Mesenchymal stem cell (in vitro differentiated cells and primary cell): ENCODE results near the gene CLDN2.

Source experiments
- DNase-seq: peaks from one replicate; pipeline ENCODE4 v3.0.0-alpha.2; 2013
- H2AFZ ChIP-seq: one replicate; pipeline ENCODE4 v1.6.1; 2013; ENCODE audit warnings: low read depth, mild to moderate bottlenecking, control low read depth, inconsistent platforms, low read length, moderate library complexity
- H2AK5ac ChIP-seq: 2 replicates; pipeline ENCODE4 v1.6.1; 2013; ENCODE audit warnings: low read length, moderate library complexity, mild to moderate bottlenecking, inconsistent platforms; ENCODE audit not compliant: severe bottlenecking
- H2BK120ac ChIP-seq: one replicate; pipeline ENCODE4 v1.6.1; 2013; ENCODE audit warnings: low read depth, mild to moderate bottlenecking, inconsistent platforms, low read length, moderate library complexity
- H2BK12ac ChIP-seq, 2 experiments: one replicate each; pipeline ENCODE4 v1.6.1; 2013; ENCODE audit warnings: inconsistent platforms in 2 of 2, low read length in 2 of 2, mild to moderate bottlenecking in 2 of 2, moderate library complexity in 2 of 2, control low read depth in 1 of 2
- H2BK15ac ChIP-seq: one replicate; pipeline ENCODE4 v1.6.1; 2013; ENCODE audit warnings: mild to moderate bottlenecking, low read depth, inconsistent platforms; ENCODE audit not compliant: poor library complexity, severe bottlenecking
- H2BK5ac ChIP-seq: 2 replicates; pipeline ENCODE4 v1.6.1; 2013; ENCODE audit warnings: low read depth, mild to moderate bottlenecking, low read length, control low read depth, inconsistent platforms; ENCODE audit not compliant: poor library complexity, severe bottlenecking
- H3K14ac ChIP-seq, 2 experiments: one replicate each; pipeline ENCODE4 v1.6.1; 2013; ENCODE audit warnings: inconsistent platforms in 2 of 2, low read length in 2 of 2, control low read depth in 1 of 2, mild to moderate bottlenecking in 1 of 2, moderate library complexity in 1 of 2
- H3K18ac ChIP-seq, 2 experiments: one replicate each; pipeline ENCODE4 v1.6.1; 2013; ENCODE audit warnings: inconsistent platforms in 2 of 2, low read length in 2 of 2, control low read depth in 1 of 2, low read depth in 1 of 2, mild to moderate bottlenecking in 1 of 2
- H3K23ac ChIP-seq, 2 experiments: one replicate each; pipeline ENCODE4 v1.6.1; 2013; ENCODE audit warnings: inconsistent platforms in 2 of 2, low read length in 2 of 2, mild to moderate bottlenecking in 2 of 2, moderate library complexity in 2 of 2, control low read depth in 1 of 2
- H3K27ac ChIP-seq: 2 replicates; pipeline ENCODE4 v1.5.1; 2013; ENCODE audit warnings: mild to moderate bottlenecking, moderate library complexity, low read length, control low read depth, inconsistent platforms; ENCODE audit not compliant: poor library complexity, severe bottlenecking
- H3K27me3 ChIP-seq, 2 experiments: 2 replicates each; pipeline versions ENCODE4 v1.6.1 to v1.7.0; 2013; ENCODE audit warnings: low read length in 2 of 2, mild to moderate bottlenecking in 2 of 2, moderate library complexity in 2 of 2, control low read depth in 1 of 2, inconsistent platforms in 1 of 2; ENCODE audit not compliant: control insufficient read depth in 1 of 2, insufficient read depth in 1 of 2
- H3K36me3 ChIP-seq, 2 experiments: 2 replicates each; pipeline versions ENCODE4 v1.6.1 to v1.7.0; 2013; ENCODE audit warnings: low read length in 2 of 2, control low read depth in 1 of 2, inconsistent platforms in 1 of 2, low read depth in 1 of 2, mild to moderate bottlenecking in 1 of 2; ENCODE audit not compliant: insufficient read depth in 2 of 2, control insufficient read depth in 1 of 2
- H3K4ac ChIP-seq, 2 experiments: one replicate each; pipeline ENCODE4 v1.6.1; 2013; ENCODE audit warnings: inconsistent platforms in 2 of 2, low read length in 2 of 2, mild to moderate bottlenecking in 2 of 2, moderate library complexity in 2 of 2, control low read depth in 1 of 2, low read depth in 1 of 2
- H3K4me1 ChIP-seq: 2 replicates; pipeline ENCODE4 v1.6.1; 2013; ENCODE audit warnings: low read depth, low read length, control low read depth; ENCODE audit not compliant: control insufficient read depth, insufficient read depth
- H3K4me2 ChIP-seq: 2 replicates; pipeline ENCODE4 v1.6.1; 2013; ENCODE audit warnings: low read length, mild to moderate bottlenecking, inconsistent platforms; ENCODE audit not compliant: poor library complexity, severe bottlenecking
- H3K4me3 ChIP-seq, 2 experiments: 2 replicates each; pipeline versions ENCODE4 v1.5.1 to v1.7.0; 2013; ENCODE audit warnings: low read length in 2 of 2, mild to moderate bottlenecking in 2 of 2, control low read depth in 1 of 2, low read depth in 1 of 2; ENCODE audit not compliant: insufficient read depth in 1 of 2
- H3K79me1 ChIP-seq: replicated peaks from 2 replicates; pipeline ENCODE4 v1.6.1; 2013; ENCODE audit warnings: mild to moderate bottlenecking, control low read depth, low read length, inconsistent platforms; ENCODE audit not compliant: poor library complexity, severe bottlenecking
- H3K9ac ChIP-seq: 2 replicates; pipeline ENCODE4 v1.7.0; 2013; ENCODE audit warnings: mild to moderate bottlenecking, low read length, moderate library complexity
- H3K9me3 ChIP-seq: 2 replicates; pipeline ENCODE4 v1.7.0; 2013; ENCODE audit warnings: mild to moderate bottlenecking, low read length; ENCODE audit not compliant: control insufficient read depth
- H4K8ac ChIP-seq: one replicate; pipeline ENCODE4 v1.6.1; 2013; ENCODE audit warnings: inconsistent platforms, mild to moderate bottlenecking, low read length, moderate library complexity
- H4K91ac ChIP-seq: one replicate; pipeline ENCODE4 v1.6.1; 2013; ENCODE audit warnings: mild to moderate bottlenecking, low read length, inconsistent platforms
- WGBS: methylation state at CpG from one replicate; pipeline ENCODE4 v1.1.7; 2013; ENCODE audit warnings: mixed read lengths; 5-methylcytosine and 5-hydroxymethylcytosine counted together

Gene CLDN2

GRCh38 chrX:106952988-106953387 lies 32.8 kb downstream of the CLDN2 start:
- no peak overlapping the region for H3K9ac ChIP-seq
- no peak overlapping the region for H3K4ac ChIP-seq
- no peak overlapping the region for H4K8ac ChIP-seq
- H3K27me3 ChIP-seq, result peaks cover 0 to 33% of the 10 kb centered on the region in 2 experiments
- H3K18ac ChIP-seq, result no peak overlapping the region
- H3K27ac ChIP-seq, result no peak overlapping the region
- H3K4me2 ChIP-seq, result no peak overlapping the region
- no peak overlapping the region for H2BK120ac ChIP-seq
- no peak overlapping the region for H2BK5ac ChIP-seq
- H3K36me3 ChIP-seq, result peaks cover 0 to 22% of the 10 kb centered on the region in 2 experiments
- H4K91ac ChIP-seq, result no peak overlapping the region
- peaks cover 4% of the 10 kb centered on the region for H3K79me1 ChIP-seq
- no peak overlapping the region for H2AK5ac ChIP-seq
- no peak overlapping the region for H2BK15ac ChIP-seq
- peak; percentile 19 for DNase-seq
- no peak overlapping the region for H3K4me3 ChIP-seq
- H3K4me1 ChIP-seq, result peaks cover 4% of the 10 kb centered on the region
- H3K14ac ChIP-seq, result no peak overlapping the region
- no CpG with 5 or more reads among the region's 1 CpG for WGBS
- H2AFZ ChIP-seq, result no peak overlapping the region
- no peaks in the 10 kb centered on the region for H3K9me3 ChIP-seq
- no peak overlapping the region for H3K23ac ChIP-seq
- no peak overlapping the region for H2BK12ac ChIP-seq

- Histone ChIP-seq H3K9ac (no peak overlapping the region), H3K23ac (no peak overlapping the region), H4K91ac (no peak overlapping the region), H3K18ac (no peak overlapping the region), H3K79me1 (peaks cover 4% of the 10 kb centered on the region), H2BK120ac (no peak overlapping the region), H2BK15ac (no peak overlapping the region), H2BK5ac (no peak overlapping the region), H4K8ac (no peak overlapping the region), H3K4ac (no peak overlapping the region), H3K4me2 (no peak overlapping the region), H3K4me1 (peaks cover 4% of the 10 kb centered on the region), H3K27ac (no peak overlapping the region), H2BK12ac (no peak overlapping the region), H3K14ac (no peak overlapping the region), H3K9me3 (no peaks in the 10 kb centered on the region), H2AFZ (no peak overlapping the region), H3K4me3 (no peak overlapping the region), H3K36me3 (peaks cover 0 to 24% of the 10 kb centered on the region in 2 experiments), H3K27me3 (peaks cover 0 to 33% of the 10 kb centered on the region in 2 experiments), H2AK5ac (no peak overlapping the region)
- WGBS, result 100% methylated on average over 3 of the region's 4 CpGs
- no peak for DNase-seq
Measured at GRCh38 chrX:106954041-106954440, 33.8 kb downstream of the CLDN2 start.

DNA sequence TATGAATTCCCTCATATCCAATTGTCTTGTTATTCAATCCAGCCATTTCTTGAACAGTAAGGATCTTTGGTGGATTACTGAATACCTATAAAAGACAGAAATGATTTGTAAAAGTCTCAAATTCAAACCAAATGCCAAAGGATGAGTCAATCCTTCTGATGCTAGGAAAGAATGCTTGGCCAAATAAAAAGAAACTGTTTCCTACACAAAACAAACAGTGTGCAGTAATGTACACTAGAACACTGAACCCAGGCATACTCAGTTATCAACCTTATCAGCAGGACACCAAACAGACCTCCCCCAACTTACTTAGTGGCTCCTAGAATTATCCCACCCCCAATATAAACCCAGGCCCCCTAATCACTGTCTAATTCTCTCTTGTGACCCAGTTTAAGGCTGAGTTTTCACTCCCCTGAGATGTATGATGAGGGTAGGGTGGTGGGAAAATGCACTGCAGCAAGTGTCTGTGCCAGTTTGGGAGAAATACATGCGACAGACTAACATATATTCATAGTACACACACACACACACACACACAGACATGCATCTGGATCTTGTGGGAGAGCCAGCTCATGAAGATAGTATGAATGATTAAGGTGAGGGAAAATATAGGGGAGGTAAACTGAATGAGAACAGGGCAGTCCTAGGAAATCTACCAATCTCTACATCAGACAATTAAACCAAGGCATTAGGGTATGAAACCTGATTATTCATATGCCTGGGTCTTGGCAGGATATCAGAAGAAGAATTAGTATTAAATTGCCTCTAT lies 35.0 kb downstream of the CLDN2 start:
- no peak overlapping the region for H3K4me2 ChIP-seq
- H3K18ac ChIP-seq, result no peak overlapping the region
- no peak overlapping the region for H4K91ac ChIP-seq
- H2BK5ac ChIP-seq, result no peak overlapping the region
- no peak overlapping the region for H2BK12ac ChIP-seq
- H3K23ac ChIP-seq, result no peak overlapping the region
- no peak for DNase-seq
- peaks cover 4% of the 10 kb centered on the region for H3K4me1 ChIP-seq
- no peak overlapping the region for H3K4ac ChIP-seq
- H2AFZ ChIP-seq, result no peak overlapping the region
- peaks cover 0 to 25% of the 10 kb centered on the region in 2 experiments for H3K27me3 ChIP-seq
- no peak overlapping the region for H4K8ac ChIP-seq
- no peak overlapping the region for H3K14ac ChIP-seq
- no peak overlapping the region for H2BK15ac ChIP-seq
- H2BK120ac ChIP-seq, result no peak overlapping the region
- peak overlapping the region; percentile 5 for H3K9ac ChIP-seq
- no CpG with 5 or more reads among the region's 1 CpG for WGBS
- H2AK5ac ChIP-seq, result no peak overlapping the region
- H3K79me1 ChIP-seq, result peaks cover 4% of the 10 kb centered on the region
- peaks cover 0 to 20% of the 10 kb centered on the region in 2 experiments for H3K36me3 ChIP-seq
- H3K9me3 ChIP-seq, result no peaks in the 10 kb centered on the region
- peak overlapping the region; percentile 65 for H3K27ac ChIP-seq
- no peak overlapping the region for H3K4me3 ChIP-seq

DNA sequence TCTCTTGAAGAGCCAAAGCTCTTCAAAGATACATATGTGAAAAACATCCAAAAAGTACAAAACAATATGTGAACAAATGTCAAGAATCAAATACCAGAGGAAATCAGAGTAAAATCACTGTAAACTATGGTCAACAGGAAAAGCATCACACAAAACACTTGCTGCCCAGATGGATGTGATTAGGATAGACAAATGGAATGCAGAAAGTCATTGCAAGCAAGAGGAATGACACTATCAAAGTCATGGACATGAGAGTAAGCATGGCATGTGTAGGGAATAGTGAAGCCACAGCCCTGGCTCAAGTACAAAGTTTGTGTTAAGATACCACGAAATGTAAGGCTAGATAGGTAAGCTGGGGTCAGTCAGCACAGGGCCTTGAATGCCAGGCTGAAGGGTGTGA lies 37.7 kb downstream of the CLDN2 start:
- Histone ChIP-seq H2BK15ac (no peak overlapping the region), H3K23ac (no peak overlapping the region), H2BK5ac (no peak overlapping the region), H3K4me3 (no peak overlapping the region), H3K4ac (no peak overlapping the region), H2AK5ac (no peak overlapping the region), H3K79me1 (no peaks in the 10 kb centered on the region), H3K9ac (no peak overlapping the region), H2BK120ac (no peak overlapping the region), H4K8ac (no peak overlapping the region), H3K18ac (no peak overlapping the region), H3K9me3 (no peaks in the 10 kb centered on the region), H4K91ac (no peak overlapping the region), H3K27me3 (peaks cover 0 to 32% of the 10 kb centered on the region in 2 experiments), H3K14ac (no peak overlapping the region), H3K36me3 (peaks cover 4 to 38% of the 10 kb centered on the region in 2 experiments), H2AFZ (no peak overlapping the region), H3K27ac (no peak overlapping the region), H2BK12ac (no peak overlapping the region), H3K4me2 (no peak overlapping the region), H3K4me1 (peaks cover 4% of the 10 kb centered on the region)
- DNase-seq, result no peak
- WGBS, result 95% methylated on average over 1 of the region's 1 CpG
